GM12892 (cell line): ENCODE results near the gene NFATC4.

Experiments
- POLR2A ChIP-seq: IDR thresholded peaks from 2 replicates; pipeline ENCODE4 v1.6.1; 2011; ENCODE audit warnings: low read depth, low read length, control low read depth
- POLR2AphosphoS5 ChIP-seq: IDR thresholded peaks from 2 replicates; pipeline ENCODE4 v1.6.1; 2011; ENCODE audit warnings: low read depth, low read length, control low read depth

GRCh38 chr14:24335461-24336171 is 32.4 kb upstream of the NFATC4 start:
- TF ChIP-seq POLR2A (no peak), POLR2AphosphoS5 (no peak)
